Neural progenitor cell (in vitro differentiated cells): Measurements from ENCODE around the gene LSMEM2. TPM values are rescaled to one million over a fixed set of nuclear protein-coding genes. Genes with fewer than 3 reads are reported as not detected.
A peak's percentile ranks its signal among the peaks of the same experiment; 100 is the strongest.

Experiments used
- DNase-seq: peaks from one replicate; pipeline ENCODE4 v3.0.0-alpha.2; 2016; ENCODE audit warnings: low spot score
- H2AFZ ChIP-seq: fragments of 200-600 bp; sonication (generic); replicated peaks from 2 replicates; pipeline ENCODE4 v1.6.1; 2016; ENCODE audit warnings: antibody characterized with exemption
- H3F3A ChIP-seq: fragments of 200-600 bp; sonication (generic); 2 replicates; pipeline ENCODE4 v1.6.1; 2016; ENCODE audit warnings: antibody characterized with exemption, low read depth
- H3K27ac ChIP-seq: fragments of 200-600 bp; sonication (generic); 2 replicates; pipeline ENCODE4 v1.5.1; 2016; ENCODE audit warnings: mild to moderate bottlenecking
- H3K27me3 ChIP-seq: fragments of 200-600 bp; sonication (generic); 2 replicates; pipeline ENCODE4 v1.6.1; 2016; ENCODE audit warnings: mild to moderate bottlenecking, moderate library complexity
- H3K36me3 ChIP-seq: fragments of 200-600 bp; sonication (generic); 2 replicates; pipeline ENCODE4 v1.5.1; 2016
- H3K4me1 ChIP-seq: fragments of 200-600 bp; sonication (generic); 2 replicates; pipeline ENCODE4 v1.6.1; 2016; ENCODE audit warnings: mixed run types
- H3K4me2 ChIP-seq: fragments of 200-600 bp; sonication (generic); 2 replicates; pipeline ENCODE4 v1.6.1; 2016
- H3K4me3 ChIP-seq: fragments of 200-600 bp; sonication (generic); 2 replicates; pipeline ENCODE4 v1.5.1; 2016
- H3K79me2 ChIP-seq: fragments of 200-600 bp; sonication (generic); 2 replicates; pipeline ENCODE4 v1.6.1; 2016; ENCODE audit warnings: low read depth
- H3K9ac ChIP-seq: fragments of 200-600 bp; sonication (generic); 2 replicates; pipeline ENCODE4 v1.6.1; 2016
- H3K9me3 ChIP-seq: fragments of 200-600 bp; sonication (generic); 2 replicates; pipeline ENCODE4 v1.5.1; 2016; ENCODE audit warnings: low read depth
- H4K20me1 ChIP-seq: fragments of 200-600 bp; sonication (generic); 2 replicates; pipeline ENCODE4 v1.6.1; 2016; ENCODE audit warnings: low read depth
- H3K27ac Mint-ChIP-seq: 3 replicates; pipeline ENCODE4 v1.8.0; 2021; ENCODE audit warnings: mixed read lengths
- H3K27me3 Mint-ChIP-seq: 2 replicates; pipeline ENCODE4 v1.8.0; 2022; ENCODE audit warnings: low read depth, mild to moderate bottlenecking, inconsistent platforms, moderate library complexity, mixed read lengths; ENCODE audit not compliant: insufficient read depth
- H3K36me3 Mint-ChIP-seq: 3 replicates; pipeline ENCODE4 v1.8.0; 2021; ENCODE audit warnings: mixed read lengths
- H3K4me1 Mint-ChIP-seq: 3 replicates; pipeline ENCODE4 v1.8.0; 2021; ENCODE audit warnings: mixed read lengths
- H3K4me3 Mint-ChIP-seq: 3 replicates; pipeline ENCODE4 v1.8.0; 2021; ENCODE audit warnings: mild to moderate bottlenecking, moderate library complexity, mixed read lengths
- H3K9me3 Mint-ChIP-seq: 3 replicates; pipeline ENCODE4 v1.8.0; 2020; ENCODE audit warnings: mixed read lengths
- CTCF ChIP-seq: fragments of 200-600 bp; sonication (generic); IDR thresholded peaks from 2 replicates; pipeline ENCODE4 v1.5.1; 2017; ENCODE audit warnings: antibody characterized with exemption, mild to moderate bottlenecking
- EZH2 ChIP-seq: fragments of 200-600 bp; sonication (generic); IDR thresholded peaks from 2 replicates; pipeline ENCODE4 v1.6.1; 2017; ENCODE audit warnings: antibody characterized with exemption, mild to moderate bottlenecking, moderate library complexity
- EZH2phosphoT487 ChIP-seq: fragments of 200-600 bp; sonication (generic); IDR thresholded peaks from 2 replicates; pipeline ENCODE4 v1.6.1; 2017; ENCODE audit warnings: antibody characterized with exemption
- total RNA-seq: library from RNA; depleted of rRNA; stranded (reverse); fragments of >200 nt; gene quantifications from 2 replicates; pipeline ENCODE4 v1.2.3, GENCODE V29; 2015; ENCODE audit warnings: low replicate concordance

Gene LSMEM2
- total RNA-seq, 1 donor from 2014 or later, result not detected

DNA sequence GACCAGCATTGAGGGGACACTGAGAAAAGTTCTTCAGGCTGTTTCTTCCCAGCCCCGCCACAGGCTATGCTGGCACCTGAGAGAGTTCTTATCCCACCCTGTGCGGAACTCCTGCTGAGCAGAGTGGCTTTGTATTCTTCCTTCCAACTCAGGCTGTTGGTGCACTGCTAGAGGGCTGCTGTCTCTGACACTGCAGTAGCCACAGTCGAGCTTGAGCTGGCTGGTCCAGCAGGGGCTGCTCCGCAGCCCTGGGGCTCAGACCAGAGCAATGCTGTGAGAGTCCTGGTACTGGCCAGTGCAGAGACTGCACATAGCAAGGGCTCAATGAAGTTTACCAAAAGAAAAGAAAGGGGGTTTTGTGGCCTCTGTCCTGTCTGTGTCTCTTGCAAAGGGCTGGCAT is 39.2 kb upstream of the LSMEM2 start:
- peak; percentile 63 for DNase-seq
- Histone ChIP-seq H4K20me1 (peaks cover 73% of the 10 kb centered on the region), H3F3A (peaks cover 59% of the 10 kb centered on the region), H3K79me2 (peaks cover 87% of the 10 kb centered on the region), H3K4me2 (peak overlapping the region; percentile 97), H3K9me3 (no peaks in the 10 kb centered on the region), H3K27ac (peak overlapping the region; percentile 88), H3K9ac (no peak overlapping the region), H3K36me3 (no peaks in the 10 kb centered on the region), H3K4me1 (peaks cover 59% of the 10 kb centered on the region), H2AFZ (no peak overlapping the region), H3K4me3 (peak overlapping the region; percentile 27), H3K27me3 (no peaks in the 10 kb centered on the region)
- peak overlapping the region; percentile 95 for H3K27ac Mint-ChIP-seq
- peak overlapping the region; percentile 75 for H3K4me3 Mint-ChIP-seq
- no peak for TF ChIP-seq CTCF
- no peak for TF ChIP-seq EZH2phosphoT487
- no peak for TF ChIP-seq EZH2
- H3K27me3 Mint-ChIP-seq, result peaks cover 18% of the 10 kb centered on the region
- H3K9me3 Mint-ChIP-seq, result no peaks in the 10 kb centered on the region
- peaks cover 10% of the 10 kb centered on the region for H3K36me3 Mint-ChIP-seq
- peaks cover 70% of the 10 kb centered on the region for H3K4me1 Mint-ChIP-seq

GRCh38 chr3:50241163-50241562 is 37.7 kb upstream of the LSMEM2 start:
- Histone ChIP-seq H3F3A (peaks cover 57% of the 10 kb centered on the region), H3K4me3 (peak overlapping the region; percentile 41), H3K9ac (peak overlapping the region; percentile 61), H3K4me1 (peaks cover 68% of the 10 kb centered on the region), H4K20me1 (peaks cover 80% of the 10 kb centered on the region), H3K9me3 (no peaks in the 10 kb centered on the region), H3K36me3 (no peaks in the 10 kb centered on the region), H3K27me3 (no peaks in the 10 kb centered on the region), H3K4me2 (peak overlapping the region; percentile 83), H2AFZ (no peak overlapping the region), H3K79me2 (peaks cover 100% of the 10 kb centered on the region), H3K27ac (peak overlapping the region; percentile 99)
- H3K9me3 Mint-ChIP-seq, result no peaks in the 10 kb centered on the region
- H3K27ac Mint-ChIP-seq, result peak overlapping the region; percentile 100
- peak overlapping the region; percentile 83 for H3K4me3 Mint-ChIP-seq
- peaks cover 10% of the 10 kb centered on the region for H3K36me3 Mint-ChIP-seq
- peaks cover 18% of the 10 kb centered on the region for H3K27me3 Mint-ChIP-seq
- TF ChIP-seq EZH2 (no peak), CTCF (no peak), EZH2phosphoT487 (no peak)
- peak; percentile 97 for DNase-seq
- peaks cover 77% of the 10 kb centered on the region for H3K4me1 Mint-ChIP-seq

DNA sequence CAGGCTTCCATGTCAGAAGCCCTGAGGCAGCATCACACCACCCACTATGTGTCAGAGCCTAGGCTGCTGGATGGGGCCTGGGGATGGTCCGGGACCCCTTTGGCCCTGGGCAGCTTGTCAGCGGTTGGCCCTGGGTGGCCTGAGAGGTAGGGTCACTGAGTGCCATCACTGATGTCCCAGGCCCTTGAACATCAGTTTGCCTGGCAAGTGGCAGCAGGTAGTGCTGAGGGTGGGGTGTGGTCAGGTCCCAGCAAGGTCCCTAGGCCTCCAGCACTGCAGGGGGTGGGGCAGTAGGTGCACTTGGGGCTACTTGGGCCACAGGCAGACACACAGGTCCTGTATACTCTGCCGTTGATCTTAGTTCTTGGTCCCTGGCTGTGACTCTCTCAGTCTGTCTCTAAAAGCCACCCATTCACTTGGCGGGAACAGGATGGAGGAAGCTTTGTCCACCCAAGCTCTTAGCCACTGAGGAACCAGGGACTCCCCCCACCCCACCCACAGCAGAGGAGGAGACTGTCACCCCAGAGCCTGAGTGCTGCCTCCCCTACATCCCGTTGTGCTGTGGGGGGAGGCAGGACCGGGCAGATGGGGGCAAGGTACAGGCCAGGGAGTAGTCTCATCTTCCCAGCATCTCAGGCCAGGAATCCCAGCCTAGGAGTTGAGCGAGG is 37.0 kb upstream of the LSMEM2 start:
- peak overlapping the region; percentile 83 for H3K4me3 Mint-ChIP-seq
- H3K4me3 ChIP-seq, result peak overlapping the region; percentile 41
- no peaks in the 10 kb centered on the region for H3K9me3 Mint-ChIP-seq
- H3F3A ChIP-seq, result peaks cover 63% of the 10 kb centered on the region
- peak overlapping the region; percentile 100 for H3K27ac Mint-ChIP-seq
- H3K79me2 ChIP-seq, result peaks cover 100% of the 10 kb centered on the region
- no peaks in the 10 kb centered on the region for H3K36me3 ChIP-seq
- H4K20me1 ChIP-seq, result peaks cover 79% of the 10 kb centered on the region
- no peaks in the 10 kb centered on the region for H3K27me3 ChIP-seq
- H3K9ac ChIP-seq, result peak overlapping the region; percentile 61
- H3K27me3 Mint-ChIP-seq, result peaks cover 14% of the 10 kb centered on the region
- H3K4me1 ChIP-seq, result peaks cover 74% of the 10 kb centered on the region
- peaks cover 10% of the 10 kb centered on the region for H3K36me3 Mint-ChIP-seq
- DNase-seq, result no peak
- H3K4me2 ChIP-seq, result peak overlapping the region; percentile 83
- no peak overlapping the region for H2AFZ ChIP-seq
- H3K9me3 ChIP-seq, result no peaks in the 10 kb centered on the region
- peak overlapping the region; percentile 99 for H3K27ac ChIP-seq
- H3K4me1 Mint-ChIP-seq, result peaks cover 84% of the 10 kb centered on the region
- TF ChIP-seq EZH2 (no peak), CTCF (no peak), EZH2phosphoT487 (no peak)
